GM12878 (cell line): ENCODE measurements around the gene RPS6KL1. TPM values are rescaled to one million over a fixed set of nuclear protein-coding genes. Genes with fewer than 3 reads are reported as not detected.

ENCODE experiments used
- ATAC-seq: fragments of 200-7000 bp; cut with Tn5 transposase; 3 replicates; pipeline ENCODE4 v1.9.1; 2020; ENCODE audit warnings: mild to moderate bottlenecking, moderate library complexity
- BruUV-seq: library from RNA; stranded (reverse); fragments of 400-500 nt; replicated peaks from 2 replicates; lab custom pipeline; 2021; lab: Mats Ljungman, UMichigan
- CTCF ChIA-PET: fragments of 300-600 bp; sonication (Branson Sonifier 250); formaldehyde crosslinking; extraction: SDS; loops from one replicate; lab custom pipeline; 2021; ENCODE audit warnings: inconsistent platforms; lab: Yijun Ruan, JAX
- POLR2A ChIA-PET: fragments of 350-600 bp; formaldehyde crosslinking; extraction: SDS; loops from one replicate; lab custom pipeline; 2021; ENCODE audit warnings: inconsistent platforms; lab: Charles Lee
- RAD21 ChIA-PET: fragments of 300-600 bp; sonication (Branson Sonifier 250); formaldehyde crosslinking; loops from one replicate; lab custom pipeline; 2023; ENCODE audit warnings: antibody characterized with exemption; ENCODE audit not compliant: unreplicated experiment; lab: Charles Lee
- SMC1A ChIA-PET: fragments of 300-600 bp; sonication (Branson Sonifier 250); formaldehyde crosslinking; loops from one replicate; lab custom pipeline; 2023; ENCODE audit not compliant: unreplicated experiment, uncharacterized antibody; lab: Charles Lee
- DNase-seq: peaks from one replicate; pipeline ENCODE4 v3.0.0-alpha.2; 2011; ENCODE audit warnings: low read depth, low spot score
- FAIRE-seq: peaks from 3 replicates; lab custom pipeline; 2011; peaks lifted over from hg19 to GRCh38; lab: Jason Lieb, UNC
- H2AFZ ChIP-seq: 2 replicates; pipeline ENCODE4 v1.6.0; 2011; ENCODE audit warnings: low read depth, low read length, control low read depth; ENCODE audit not compliant: control insufficient read depth
- H3K27ac ChIP-seq: 2 replicates; pipeline ENCODE4 v1.5.1; 2011; ENCODE audit warnings: control low read depth; ENCODE audit not compliant: control insufficient read depth, insufficient read depth
- H3K27me3 ChIP-seq, 2 experiments: replicated peaks in 1 of 2; 2 replicates each; pipeline versions ENCODE4 v1.6.0 to v1.6.1; 2011; ENCODE audit warnings: low read length in 1 of 2; ENCODE audit not compliant: control insufficient read depth in 2 of 2, insufficient read depth in 2 of 2
- H3K36me3 ChIP-seq, 2 experiments: 2 replicates each; pipeline ENCODE4 v1.5.1; 2011; ENCODE audit warnings: low read length in 1 of 2; ENCODE audit not compliant: control insufficient read depth in 2 of 2, insufficient read depth in 2 of 2
- H3K4me1 ChIP-seq: 2 replicates; pipeline ENCODE4 v1.6.1; 2011; ENCODE audit warnings: mild to moderate bottlenecking, low read length, moderate library complexity, mixed read lengths; ENCODE audit not compliant: control insufficient read depth, insufficient read depth
- H3K4me2 ChIP-seq: 2 replicates; pipeline ENCODE4 v1.6.0; 2011; ENCODE audit warnings: control low read depth; ENCODE audit not compliant: control insufficient read depth, insufficient read depth
- H3K4me3 ChIP-seq: fragments of 200-600 bp; sonication (generic); 2 replicates; pipeline ENCODE4 v1.5.1; 2016
- H3K79me2 ChIP-seq: 2 replicates; pipeline ENCODE4 v1.6.0; 2011; ENCODE audit warnings: low read length; ENCODE audit not compliant: control insufficient read depth, insufficient read depth
- H3K9ac ChIP-seq: 2 replicates; pipeline ENCODE4 v1.8.0; 2011; ENCODE audit warnings: low read length, control low read depth, mixed read lengths; ENCODE audit not compliant: control insufficient read depth, insufficient read depth
- H3K9me3 ChIP-seq: replicated peaks from 3 replicates; pipeline ENCODE4 v1.5.1; 2011; ENCODE audit warnings: mild to moderate bottlenecking, low read length; ENCODE audit not compliant: control insufficient read depth, insufficient read depth
- H4K20me1 ChIP-seq: 2 replicates; pipeline ENCODE4 v1.6.0; 2011; ENCODE audit not compliant: control insufficient read depth, insufficient read depth
- ATF7 ChIP-seq: fragments of 450-650 bp; IDR thresholded peaks from 2 replicates; pipeline ENCODE4 v1.6.1; 2016; ENCODE audit warnings: low read depth, mild to moderate bottlenecking
- DPF2 ChIP-seq: fragments of 450-650 bp; IDR thresholded peaks from 2 replicates; pipeline ENCODE4 v1.6.1; 2017; ENCODE audit warnings: mild to moderate bottlenecking
- GATAD2B ChIP-seq: fragments of 450-650 bp; conservative IDR thresholded peaks from 2 replicates; pipeline ENCODE4 v1.6.1; 2017; ENCODE audit warnings: low read depth, mild to moderate bottlenecking, moderate library complexity
- JUNB ChIP-seq: IDR thresholded peaks from 2 replicates; pipeline ENCODE4 v1.6.1; 2016; ENCODE audit warnings: antibody characterized with exemption, mild to moderate bottlenecking
- SIX5 ChIP-seq: IDR thresholded peaks from 2 replicates; pipeline ENCODE4 v1.6.1; 2011; ENCODE audit warnings: mild to moderate bottlenecking, low read depth, low read length, moderate library complexity; ENCODE audit not compliant: severe bottlenecking
- TCF12 ChIP-seq: IDR thresholded peaks from 2 replicates; pipeline ENCODE4 v1.6.1; 2011; ENCODE audit warnings: low read depth, mild to moderate bottlenecking, low read length
- ZBTB11 ChIP-seq: fragments of 450-650 bp; formaldehyde crosslinking; IDR thresholded peaks from 2 replicates; pipeline ENCODE4 v1.5.0; 2022; ENCODE audit warnings: mild to moderate bottlenecking, missing genetic modification characterization
- ZNF274 ChIP-seq: IDR thresholded peaks from one replicate; pipeline ENCODE4 v1.8.0; 2011; ENCODE audit not compliant: insufficient read length, insufficient read depth
- WGBS: methylation state at CpG from one replicate; pipeline ENCODE4 v1.1.6; 2016; ENCODE audit warnings: low lambda C conversion rate; ENCODE audit not compliant: insufficient replicate concordance, insufficient coverage; ENCODE audit errors: missing lambda C conversion rate; 5-methylcytosine and 5-hydroxymethylcytosine counted together
- in situ Hi-C: fragments of 300-500 bp; cut with MboI; formaldehyde crosslinking; loops from 9 replicates; pipeline ENCODE4 v1.14.3; 2018; ENCODE audit warnings: mixed read lengths
- intact Hi-C: fragments of 100-400 bp; cut with micrococcal nuclease; formaldehyde crosslinking; loops from one replicate; pipeline ENCODE4 v1.14.2; 2022; ENCODE audit not compliant: unreplicated experiment
- polyA plus RNA-seq, 11 experiments: library from polyadenylated mRNA; depleted of rRNA in 4 of 11; unstranded in 6 of 11; stranded (reverse) in 5 of 11; fragments of >200 nt; fragmentation: Nextera tagmentation in 4 of 11; fragmentation: Illumina TruSeq in 1 of 11; extraction: Ambion mirVana in 4 of 11; extraction: Trizol in 1 of 11; gene quantifications; 1 replicate in 1 of 11; 2 replicates in 10 of 11; pipeline versions ENCODE4 v1.2.1 to v1.2.3, GENCODE V29; 2011 to 2016; ENCODE audit warnings: inconsistent platforms in 2 of 11, missing spikeins in 2 of 11, low read depth in 1 of 11
- total RNA-seq, 4 experiments: library from RNA; depleted of rRNA in 3 of 4; stranded (reverse); fragments of >200 nt in 3 of 4; fragmentation: Illumina TruSeq in 1 of 4; extraction: Trizol in 1 of 4; gene quantifications; 2 replicates each; pipeline versions ENCODE4 v1.2.1 to v1.2.3, GENCODE V29; 2013 to 2021

Gene RPS6KL1
- total and polyA plus RNA-seq, 10 of the 15 experiments (the other 5 are each of a cell fraction or from before 2014, with no cell fraction given): 0.04 to 4.2 (median 2.0) TPM

GRCh38 chr14:74898694-74899093 lies 24.4 kb downstream of the RPS6KL1 start (continued):
- TF ChIP-seq JUNB: no peak
- no peak for TF ChIP-seq ZBTB11
- no peak for TF ChIP-seq ZNF274

- SMC1A ChIA-PET: interaction anchor here (0.7 to 1.0 kb wide), 2 partner anchors 20 to 38 kb away, joined by 3 to 4 read pairs; no protein-coding TSS in a partner anchor
- Histone ChIP-seq H3K27me3 (no peaks in the 10 kb centered on the region), H3K4me2 (no peak overlapping the region), H2AFZ (no peak overlapping the region), H3K79me2 (no peaks in the 10 kb centered on the region), H3K4me3 (no peak overlapping the region), H3K27ac (no peak overlapping the region), H3K9ac (no peak overlapping the region), H4K20me1 (no peaks in the 10 kb centered on the region), H3K9me3 (no peaks in the 10 kb centered on the region), H3K4me1 (peaks cover 21% of the 10 kb centered on the region), H3K36me3 (peaks cover 39 to 60% of the 10 kb centered on the region in 2 experiments)
- intact Hi-C loops: no loop called here
- FAIRE-seq: no peak
- RAD21 ChIA-PET: interaction anchor here (0.6 to 1.1 kb wide), 2 partner anchors 10 to 527 kb away, joined by 3 to 4 read pairs; no protein-coding TSS in a partner anchor
- BruUV-seq: no TSS peak
- TF ChIP-seq GATAD2B (no peak), SIX5 (no peak), DPF2 (no peak), TCF12 (no peak), ATF7 (no peak)
- in situ Hi-C loops: no loop called here
- 69% methylated on average over 2 of the region's 2 CpGs for WGBS
- CTCF ChIA-PET: interaction anchor here (0.8 to 26.0 kb wide), 4 partner anchors 8 to 190 kb away, joined by 3 to 552 read pairs (median 36); no protein-coding TSS in a partner anchor
- ATAC-seq: no peak
- POLR2A ChIA-PET: interaction anchor here (0.6 to 0.7 kb wide), 4 partner anchors 16 to 553 kb away, joined by 3 to 7 read pairs (median 4); no protein-coding TSS in a partner anchor
- DNase-seq: no peak
Measured at GRCh38 chr14:74898083-74898482, 25.0 kb downstream of the RPS6KL1 start.
